Measurements from ENCODE around the gene ANKRD12. TPM values are rescaled to one million over a fixed set of nuclear protein-coding genes. Genes with fewer than 3 reads are reported as not detected.

Gene ANKRD12
- total RNA-seq, 1 experiment from 2014 or later = 30.7 TPM

DNA sequence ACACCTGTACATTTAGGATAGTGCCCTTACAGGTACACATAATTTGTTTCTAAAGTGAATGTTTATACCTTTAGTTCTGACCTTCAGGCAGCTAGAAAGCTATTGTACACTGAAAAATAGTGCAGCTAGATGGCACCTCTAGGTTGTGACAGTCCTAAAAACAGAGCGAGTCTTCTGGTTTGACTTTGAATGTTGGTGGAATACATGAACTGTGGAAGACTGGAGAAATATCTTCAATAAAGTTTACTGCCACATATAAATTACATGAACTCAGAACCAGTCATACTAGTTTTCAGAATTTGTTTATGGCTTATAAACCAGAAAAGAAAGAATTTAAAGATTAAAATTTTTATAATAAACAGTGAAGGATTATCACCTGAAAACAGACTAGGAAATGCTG is 139.3 kb downstream of the ANKRD12 start:
- in situ Hi-C loops (cut with HindIII; ENCODE audit: low pct_unique_long_range_greater_than_20kb, low sequenced_read_pairs) = no loop called here
- Histone ChIP-seq H3K27ac (ENCODE audit: low read length) (no peak overlapping the region), H3K4me3 (ENCODE audit: low read depth in 2 of 2, low read length in 2 of 2) (no peak overlapping the region), H3K4me1 (ENCODE audit: control insufficient read depth, insufficient read depth, low read length) (no peaks in the 10 kb centered on the region), H3K27me3 (ENCODE audit: control insufficient read depth, insufficient read depth, low read length) (no peaks in the 10 kb centered on the region), H3K36me3 (ENCODE audit: control insufficient read depth, insufficient read depth, low read length) (no peaks in the 10 kb centered on the region; the same call in 1 of the 2 replicates), H3K9me3 (ENCODE audit: control insufficient read depth, insufficient read depth, low read depth, low read length) (no peaks in the 10 kb centered on the region)
- DNase-seq (ENCODE audit: low read depth, low spot score) (no peak), ATAC-seq (no peak)
- ChIA-PET POLR2A (no interaction called here), CTCF (interaction anchor here (0.7 kb wide), 1 partner anchor 54 kb away, joined by 3 read pairs; no protein-coding TSS in a partner anchor)
- intact Hi-C loops (cut with micrococcal nuclease; ENCODE audit: unreplicated experiment) = no loop called here
- no TSS peak for BruUV-seq (replicated peaks)
- no peak for TF ChIP-seq REST (IDR thresholded peaks at IDR 0.05; ENCODE audit: insufficient read depth in 1 of 2, low read depth in 2 of 2, low read length in 1 of 2)
- TF ChIP-seq, protein P1, sequence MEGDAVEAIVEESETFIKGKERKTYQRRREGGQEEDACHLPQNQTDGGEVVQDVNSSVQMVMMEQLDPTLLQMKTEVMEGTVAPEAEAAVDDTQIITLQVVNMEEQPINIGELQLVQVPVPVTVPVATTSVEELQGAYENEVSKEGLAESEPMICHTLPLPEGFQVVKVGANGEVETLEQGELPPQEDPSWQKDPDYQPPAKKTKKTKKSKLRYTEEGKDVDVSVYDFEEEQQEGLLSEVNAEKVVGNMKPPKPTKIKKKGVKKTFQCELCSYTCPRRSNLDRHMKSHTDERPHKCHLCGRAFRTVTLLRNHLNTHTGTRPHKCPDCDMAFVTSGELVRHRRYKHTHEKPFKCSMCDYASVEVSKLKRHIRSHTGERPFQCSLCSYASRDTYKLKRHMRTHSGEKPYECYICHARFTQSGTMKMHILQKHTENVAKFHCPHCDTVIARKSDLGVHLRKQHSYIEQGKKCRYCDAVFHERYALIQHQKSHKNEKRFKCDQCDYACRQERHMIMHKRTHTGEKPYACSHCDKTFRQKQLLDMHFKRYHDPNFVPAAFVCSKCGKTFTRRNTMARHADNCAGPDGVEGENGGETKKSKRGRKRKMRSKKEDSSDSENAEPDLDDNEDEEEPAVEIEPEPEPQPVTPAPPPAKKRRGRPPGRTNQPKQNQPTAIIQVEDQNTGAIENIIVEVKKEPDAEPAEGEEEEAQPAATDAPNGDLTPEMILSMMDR (IDR thresholded peaks at IDR 0.05) = no peak; the same call in 1 of the 2 replicates
- no peak for TF ChIP-seq POLR2AphosphoS5 (IDR thresholded peaks at IDR 0.05; ENCODE audit: low read depth, low read length)
- TF ChIP-seq SIN3A (IDR thresholded peaks at IDR 0.05; ENCODE audit: borderline replicate concordance, insufficient read depth, low read depth, low read length) = no peak
- no peak for TF ChIP-seq TCF7L2 (IDR thresholded peaks at IDR 0.05; ENCODE audit: low read depth, low read length)

- H3K36me3 ChIP-seq (ENCODE audit: control insufficient read depth, insufficient read depth, low read length) = no peaks in the 10 kb centered on the region; the same call in 1 of the 2 replicates
- no peaks in the 10 kb centered on the region for H3K9me3 ChIP-seq (ENCODE audit: control insufficient read depth, insufficient read depth, low read depth, low read length)
- TF ChIP-seq, protein P1 (IDR thresholded peaks at IDR 0.05) = no peak
- TF ChIP-seq TCF7L2 (IDR thresholded peaks at IDR 0.05; ENCODE audit: low read depth, low read length) (no peak), SIN3A (IDR thresholded peaks at IDR 0.05; ENCODE audit: borderline replicate concordance, insufficient read depth, low read depth, low read length) (no peak), REST (IDR thresholded peaks at IDR 0.05; ENCODE audit: insufficient read depth in 1 of 2, low read depth in 2 of 2, low read length in 1 of 2) (no peak), POLR2AphosphoS5 (IDR thresholded peaks at IDR 0.05; ENCODE audit: low read depth, low read length) (no peak)
- intact Hi-C loops (cut with micrococcal nuclease; ENCODE audit: unreplicated experiment) (no loop called here), in situ Hi-C loops (cut with HindIII; ENCODE audit: low pct_unique_long_range_greater_than_20kb, low sequenced_read_pairs) (no loop called here)
- no peaks in the 10 kb centered on the region for H3K27me3 ChIP-seq (ENCODE audit: control insufficient read depth, insufficient read depth, low read length)
- DNase-seq (ENCODE audit: low read depth, low spot score) (no peak), ATAC-seq (no peak)
- H3K4me3 ChIP-seq (ENCODE audit: low read depth in 2 of 2, low read length in 2 of 2) = no peak overlapping the region
- no peaks in the 10 kb centered on the region for H3K4me1 ChIP-seq (ENCODE audit: control insufficient read depth, insufficient read depth, low read length)
- no peak overlapping the region for H3K27ac ChIP-seq (ENCODE audit: low read length)
- no TSS peak for BruUV-seq (replicated peaks)
- ChIA-PET POLR2A (no interaction called here), CTCF (no interaction called here)
Observed at GRCh38 chr18:9278028-9278427, 141.4 kb downstream of the ANKRD12 start.
